ENCODE results near the gene CTNNBL1. TPM values are rescaled to one million over a fixed set of nuclear protein-coding genes. Genes with fewer than 3 reads are reported as not detected.

The CTNNBL1 gene
- total and polyA plus RNA-seq, 12 donors: 42.2 to 104 (median 52.0) TPM

- Histone ChIP-seq H3K4me3 (no peak overlapping the region), H3K36me3 (no peaks in the 10 kb centered on the region), H3K4me1 (peaks cover 0 to 18% (median 16%) of the 10 kb centered on the region in 9 donors), H3K27ac (no peak overlapping the region), H3K9me3 (no peaks in the 10 kb centered on the region), H3K27me3 (peaks cover 0 to 95% (median 70%) of the 10 kb centered on the region in 7 donors)
- TF ChIP-seq CTCF (IDR thresholded peaks at IDR 0.05): no peak
- WGBS, 2 donors: 15 to 20% methylated on average over 21 of the region's 21 CpGs
- ATAC-seq (peak in 1 of 8 donors; percentile 32), DNase-seq (no peak)
- intact Hi-C loops (cut with DNase I): no loop called here
Measured at GRCh38 chr20:37915800-37916570, 222.2 kb downstream of the CTNNBL1 start.

GRCh38 chr20:37917461-37917860, 223.6 kb downstream of the CTNNBL1 start:
- H3K36me3 ChIP-seq: no peaks in the 10 kb centered on the region
- DNase-seq (no peak), ATAC-seq (no peak)
- no peak for TF ChIP-seq CTCF (IDR thresholded peaks at IDR 0.05)
- H3K27me3 ChIP-seq: peaks cover 0 to 81% (median 57%) of the 10 kb centered on the region in 7 donors
- intact Hi-C loops (cut with DNase I): no loop called here
- H3K4me1 ChIP-seq: peaks cover 0 to 18% (median 10%) of the 10 kb centered on the region in 9 donors
- 64 to 67% methylated on average over 12 of the region's 12 CpGs for WGBS, 2 donors
- H3K4me3 ChIP-seq: no peak overlapping the region
- H3K9me3 ChIP-seq: no peaks in the 10 kb centered on the region
- no peak overlapping the region for H3K27ac ChIP-seq

GRCh38 chr20:37918035-37918434, 224.2 kb downstream of the CTNNBL1 start:
- ATAC-seq (no peak), DNase-seq (no peak)
- no peak overlapping the region for H3K27ac ChIP-seq
- intact Hi-C loops (cut with DNase I): no loop called here
- no peak for TF ChIP-seq CTCF (IDR thresholded peaks at IDR 0.05)
- 74 to 77% methylated on average over 6 of the region's 6 CpGs for WGBS, 2 donors
- peaks cover 0 to 75% (median 53%) of the 10 kb centered on the region in 7 donors for H3K27me3 ChIP-seq
- H3K4me1 ChIP-seq: peaks cover 0 to 18% (median 10%) of the 10 kb centered on the region in 9 donors
- H3K36me3 ChIP-seq: no peaks in the 10 kb centered on the region
- H3K4me3 ChIP-seq: no peak overlapping the region
- H3K9me3 ChIP-seq: no peaks in the 10 kb centered on the region

GRCh38 chr20:37919389-37920040, 225.7 kb downstream of the CTNNBL1 start:
- Histone ChIP-seq H3K27me3 (peaks cover 0 to 60% (median 39%) of the 10 kb centered on the region in 7 donors), H3K4me1 (peaks cover 0 to 15% (median 9%) of the 10 kb centered on the region in 9 donors), H3K27ac (no peak overlapping the region), H3K9me3 (no peaks in the 10 kb centered on the region), H3K4me3 (no peak overlapping the region), H3K36me3 (no peaks in the 10 kb centered on the region)
- ATAC-seq: no peak
- DNase-seq: no peak
- TF ChIP-seq CTCF (IDR thresholded peaks at IDR 0.05): no peak
- 51 to 53% methylated on average over 5 of the region's 5 CpGs for WGBS, 2 donors
- intact Hi-C loops (cut with DNase I): no loop called here

Data from heart right ventricle (tissue), 16 donors.